ENCODE results near the gene HOXB6. TPM values are rescaled to one million over a fixed set of nuclear protein-coding genes. Genes with fewer than 3 reads are reported as not detected.
A peak's percentile ranks its signal among the peaks of the same experiment; 100 is the strongest.

Gene HOXB6
- total and polyA plus RNA-seq, 3 experiments from 2014 or later: 0.22 to 0.37 TPM; not detected in 1

GRCh38 chr17:48563867-48564187 lies 41.0 kb downstream of the HOXB6 start:
- H3K27me3 ChIP-seq (ENCODE audit: insufficient read depth, low read length, poor library complexity, severe bottlenecking): no peaks in the 10 kb centered on the region
- no peaks in the 10 kb centered on the region for H3K4me1 ChIP-seq (ENCODE audit: insufficient read depth, low read length)
- DNase-seq: no peak
- Mint-ChIP-seq H3K27ac (no peak overlapping the region), H3K9me3 (no peaks in the 10 kb centered on the region), H3K4me3 (peak overlapping the region in 1 of 7 donors; percentile 20), H3K27me3 (peaks cover 0 to 12% of the 10 kb centered on the region in 2 donors), H3K36me3 (peaks cover 0 to 4% (median 0%) of the 10 kb centered on the region in 3 donors), H3K4me1 (peaks cover 0 to 12% (median 11%) of the 10 kb centered on the region in 3 donors)
- ChIA-PET CTCF (no interaction called here), POLR2A (no interaction called here)
- H3K36me3 ChIP-seq (ENCODE audit: insufficient read depth, low read length): no peaks in the 10 kb centered on the region
- no peak overlapping the region for H3K4me3 ChIP-seq (ENCODE audit: low read length)
- no peak overlapping the region for H3K27ac ChIP-seq (ENCODE audit: low read depth, low read length)
- no peaks in the 10 kb centered on the region for H3K9me3 ChIP-seq (ENCODE audit: low read length)

- Mint-ChIP-seq H3K4me3 (no peak overlapping the region), H3K27me3 (peaks cover 0 to 11% of the 10 kb centered on the region in 2 donors), H3K36me3 (peaks cover 0 to 3% (median 0%) of the 10 kb centered on the region in 3 donors), H3K9me3 (no peaks in the 10 kb centered on the region), H3K27ac (no peak overlapping the region), H3K4me1 (peaks cover 0 to 12% (median 10%) of the 10 kb centered on the region in 3 donors)
- H3K36me3 ChIP-seq (ENCODE audit: insufficient read depth, low read length): no peaks in the 10 kb centered on the region
- no peak overlapping the region for H3K27ac ChIP-seq (ENCODE audit: low read depth, low read length)
- no peak overlapping the region for H3K4me3 ChIP-seq (ENCODE audit: low read length)
- no peaks in the 10 kb centered on the region for H3K4me1 ChIP-seq (ENCODE audit: insufficient read depth, low read length)
- ChIA-PET CTCF (no interaction called here), POLR2A (no interaction called here)
- DNase-seq: no peak
- H3K27me3 ChIP-seq (ENCODE audit: insufficient read depth, low read length, poor library complexity, severe bottlenecking): no peaks in the 10 kb centered on the region
- no peaks in the 10 kb centered on the region for H3K9me3 ChIP-seq (ENCODE audit: low read length)
Measured at GRCh38 chr17:48563385-48563838, 41.4 kb downstream of the HOXB6 start.

- H3K4me1 ChIP-seq (ENCODE audit: insufficient read depth, low read length): no peaks in the 10 kb centered on the region
- no peak overlapping the region for H3K4me3 ChIP-seq (ENCODE audit: low read length)
- H3K27me3 ChIP-seq (ENCODE audit: insufficient read depth, low read length, poor library complexity, severe bottlenecking): no peaks in the 10 kb centered on the region
- H3K27me3 Mint-ChIP-seq: peaks cover 0 to 13% of the 10 kb centered on the region in 2 donors
- no peaks in the 10 kb centered on the region for H3K9me3 ChIP-seq (ENCODE audit: low read length)
- CTCF ChIA-PET: no interaction called here
- POLR2A ChIA-PET: no interaction called here
- peaks cover 0 to 3% (median 0%) of the 10 kb centered on the region in 3 donors for H3K36me3 Mint-ChIP-seq
- H3K27ac ChIP-seq (ENCODE audit: low read depth, low read length): no peak overlapping the region
- no peak overlapping the region for H3K27ac Mint-ChIP-seq
- peaks cover 0 to 12% (median 8%) of the 10 kb centered on the region in 3 donors for H3K4me1 Mint-ChIP-seq
- H3K9me3 Mint-ChIP-seq: no peaks in the 10 kb centered on the region
- no peak for DNase-seq
- H3K36me3 ChIP-seq (ENCODE audit: insufficient read depth, low read length): no peaks in the 10 kb centered on the region
- no peak overlapping the region for H3K4me3 Mint-ChIP-seq
Measured at GRCh38 chr17:48562934-48563333, 41.9 kb downstream of the HOXB6 start.

GRCh38 chr17:48561884-48562810 lies 42.6 kb downstream of the HOXB6 start:
- Histone ChIP-seq H3K27ac (ENCODE audit: low read depth, low read length) (no peak overlapping the region), H3K9me3 (ENCODE audit: low read length) (no peaks in the 10 kb centered on the region), H3K4me1 (ENCODE audit: insufficient read depth, low read length) (no peaks in the 10 kb centered on the region), H3K36me3 (ENCODE audit: insufficient read depth, low read length) (no peaks in the 10 kb centered on the region), H3K27me3 (ENCODE audit: insufficient read depth, low read length, poor library complexity, severe bottlenecking) (no peaks in the 10 kb centered on the region), H3K4me3 (ENCODE audit: low read length) (no peak overlapping the region)
- Mint-ChIP-seq H3K27me3 (peaks cover 0 to 16% of the 10 kb centered on the region in 2 donors), H3K4me3 (peak overlapping the region in 2 of 7 donors; percentile 25 to 74), H3K4me1 (peaks cover 0 to 12% (median 8%) of the 10 kb centered on the region in 3 donors), H3K36me3 (peaks cover 0 to 3% (median 0%) of the 10 kb centered on the region in 3 donors), H3K9me3 (no peaks in the 10 kb centered on the region), H3K27ac (peak overlapping the region in 4 of 8 donors; percentile 4 to 80 (median 50))
- ChIA-PET POLR2A (no interaction called here), CTCF (interaction anchor here (1.0 kb wide), 1 partner anchor 19 kb away, joined by 3 read pairs; no protein-coding TSS in a partner anchor)
- peak in 1 of 5 donors; percentile 41 for DNase-seq

GRCh38 chr17:48559840-48560817 lies 44.7 kb downstream of the HOXB6 start:
- DNase-seq: peak in 1 of 5 donors; percentile 31

GRCh38 chr17:48559122-48559839 lies 45.5 kb downstream of the HOXB6 start:
- Mint-ChIP-seq H3K9me3 (no peaks in the 10 kb centered on the region), H3K4me1 (peaks cover 6 to 25% (median 11%) of the 10 kb centered on the region in 3 donors), H3K36me3 (peaks cover 0 to 3% (median 0%) of the 10 kb centered on the region in 3 donors), H3K27me3 (peaks cover 9 to 20% of the 10 kb centered on the region in 2 donors), H3K4me3 (no peak overlapping the region), H3K27ac (no peak overlapping the region)
- no peaks in the 10 kb centered on the region for H3K9me3 ChIP-seq (ENCODE audit: low read length)
- ChIA-PET CTCF (interaction anchor here (0.6 to 2.0 kb wide), 5 partner anchors 12 to 223 kb away, joined by 3 to 6 read pairs (median 3); no protein-coding TSS in a partner anchor), POLR2A (no interaction called here)
- no peak overlapping the region for H3K27ac ChIP-seq (ENCODE audit: low read depth, low read length)
- H3K27me3 ChIP-seq (ENCODE audit: insufficient read depth, low read length, poor library complexity, severe bottlenecking): no peaks in the 10 kb centered on the region
- no peaks in the 10 kb centered on the region for H3K36me3 ChIP-seq (ENCODE audit: insufficient read depth, low read length)
- DNase-seq: peak in 1 of 5 donors; percentile 14
- H3K4me1 ChIP-seq (ENCODE audit: insufficient read depth, low read length): no peaks in the 10 kb centered on the region
- no peak overlapping the region for H3K4me3 ChIP-seq (ENCODE audit: low read length)

More at GRCh38 chr17:48559840-48560817, 44.7 kb downstream of the HOXB6 start:
- Histone ChIP-seq H3K36me3 (ENCODE audit: insufficient read depth, low read length) (no peaks in the 10 kb centered on the region), H3K27ac (ENCODE audit: low read depth, low read length) (no peak overlapping the region), H3K4me1 (ENCODE audit: insufficient read depth, low read length) (no peaks in the 10 kb centered on the region), H3K4me3 (ENCODE audit: low read length) (no peak overlapping the region), H3K27me3 (ENCODE audit: insufficient read depth, low read length, poor library complexity, severe bottlenecking) (no peaks in the 10 kb centered on the region), H3K9me3 (ENCODE audit: low read length) (no peaks in the 10 kb centered on the region)
- peaks cover 4 to 23% (median 10%) of the 10 kb centered on the region in 3 donors for H3K4me1 Mint-ChIP-seq
- H3K36me3 Mint-ChIP-seq: peaks cover 0 to 3% (median 0%) of the 10 kb centered on the region in 3 donors
- POLR2A ChIA-PET: no interaction called here
- H3K27ac Mint-ChIP-seq: peak overlapping the region in 1 of 8 donors; percentile 66
- no peak overlapping the region for H3K4me3 Mint-ChIP-seq
- H3K27me3 Mint-ChIP-seq: peaks cover 9 to 23% of the 10 kb centered on the region in 2 donors
- H3K9me3 Mint-ChIP-seq: no peaks in the 10 kb centered on the region
- CTCF ChIA-PET: interaction anchor here (0.6 to 2.0 kb wide), 5 partner anchors 13 to 224 kb away, joined by 3 to 6 read pairs (median 3); no protein-coding TSS in a partner anchor

- no peak for DNase-seq
- peaks cover 6 to 25% (median 11%) of the 10 kb centered on the region in 3 donors for H3K4me1 Mint-ChIP-seq
- Histone ChIP-seq H3K27me3 (ENCODE audit: insufficient read depth, low read length, poor library complexity, severe bottlenecking) (no peaks in the 10 kb centered on the region), H3K9me3 (ENCODE audit: low read length) (no peaks in the 10 kb centered on the region), H3K27ac (ENCODE audit: low read depth, low read length) (no peak overlapping the region), H3K4me1 (ENCODE audit: insufficient read depth, low read length) (no peaks in the 10 kb centered on the region), H3K36me3 (ENCODE audit: insufficient read depth, low read length) (no peaks in the 10 kb centered on the region), H3K4me3 (ENCODE audit: low read length) (no peak overlapping the region)
- peak overlapping the region in 1 of 8 donors; percentile 78 for H3K27ac Mint-ChIP-seq
- peaks cover 0 to 3% (median 0%) of the 10 kb centered on the region in 3 donors for H3K36me3 Mint-ChIP-seq
- POLR2A ChIA-PET: no interaction called here
- H3K9me3 Mint-ChIP-seq: no peaks in the 10 kb centered on the region
- H3K4me3 Mint-ChIP-seq: no peak overlapping the region
- H3K27me3 Mint-ChIP-seq: peaks cover 9 to 20% of the 10 kb centered on the region in 2 donors
- CTCF ChIA-PET: no interaction called here
Measured at GRCh38 chr17:48558831-48559121, 46.0 kb downstream of the HOXB6 start.
